ENCODE measurements around the gene KPTN.
A peak's percentile ranks its signal among the peaks of the same experiment; 100 is the strongest.

The KPTN gene

DNA sequence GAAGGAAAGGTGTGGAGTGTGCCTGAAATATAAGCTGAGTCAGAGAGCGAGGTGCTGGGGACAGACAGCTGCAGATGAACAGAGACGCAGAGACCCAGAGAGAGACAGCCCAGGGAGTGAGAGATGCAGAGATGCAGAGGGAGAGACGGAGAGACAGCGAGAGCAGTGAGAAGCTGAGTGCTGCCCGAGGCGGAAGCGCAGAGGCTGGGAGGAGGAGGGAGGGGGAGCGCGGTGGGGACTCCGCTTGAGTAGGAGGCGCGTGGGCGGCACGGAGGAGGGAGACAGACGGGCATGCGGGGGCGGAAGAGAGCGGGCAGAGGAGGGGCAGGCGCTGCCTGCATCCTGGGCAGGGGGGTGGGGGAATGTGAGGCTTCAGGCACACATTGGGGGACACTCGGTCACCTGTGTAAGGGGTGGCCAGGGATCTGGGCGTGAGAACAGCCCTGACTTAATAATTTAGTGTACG, 38.0 kb downstream of the KPTN start:
- peak overlapping the region; percentile 46 for H3K4me2 ChIP-seq (ENCODE audit: low read length)
- H3K9me3 ChIP-seq (ENCODE audit: control insufficient read depth, insufficient read depth, low read length): no peaks in the 10 kb centered on the region
- no peaks in the 10 kb centered on the region for H3K79me2 ChIP-seq (ENCODE audit: control insufficient read depth, low read length)
- H3K9me2 ChIP-seq (replicated peaks; ENCODE audit: control insufficient read depth, low read length): no peaks in the 10 kb centered on the region
- H3K4me3 ChIP-seq (ENCODE audit: low read length): peak overlapping the region; percentile 34
- peaks cover 19% of the 10 kb centered on the region for H3K27me3 ChIP-seq (ENCODE audit: control insufficient read depth, low read length)
- H3K27ac ChIP-seq (ENCODE audit: low read depth, low read length): no peak overlapping the region
- H4K20me1 ChIP-seq (ENCODE audit: control insufficient read depth, insufficient read depth, low read depth, low read length): no peaks in the 10 kb centered on the region
- H3F3A ChIP-seq (ENCODE audit: control insufficient read depth, insufficient read depth): 0 out of 2 replicates have a peak, but pooled peaks cover 4% of the 10 kb centered on the region
- H3K4me1 ChIP-seq (ENCODE audit: control insufficient read depth, low read length): peaks cover 24% of the 10 kb centered on the region
- TF ChIP-seq CTCF (IDR thresholded peaks at IDR 0.05; ENCODE audit: low read depth, low read length, poor library complexity, severe bottlenecking) (no peak), EZH2phosphoT487 (IDR thresholded peaks at IDR 0.05; ENCODE audit: borderline replicate concordance, low read length) (no peak)
- H3K36me3 ChIP-seq (ENCODE audit: control insufficient read depth, low read length): no peaks in the 10 kb centered on the region

GRCh38 chr19:47445527-47445926, 38.5 kb downstream of the KPTN start:
- no peaks in the 10 kb centered on the region for H3K9me3 ChIP-seq (ENCODE audit: control insufficient read depth, insufficient read depth, low read length)
- 0 out of 2 replicates have a peak, but pooled peaks cover 4% of the 10 kb centered on the region for H3F3A ChIP-seq (ENCODE audit: control insufficient read depth, insufficient read depth)
- no peaks in the 10 kb centered on the region for H3K79me2 ChIP-seq (ENCODE audit: control insufficient read depth, low read length)
- H3K36me3 ChIP-seq (ENCODE audit: control insufficient read depth, low read length): no peaks in the 10 kb centered on the region
- peaks cover 24% of the 10 kb centered on the region for H3K4me1 ChIP-seq (ENCODE audit: control insufficient read depth, low read length)
- TF ChIP-seq CTCF (IDR thresholded peaks at IDR 0.05; ENCODE audit: low read depth, low read length, poor library complexity, severe bottlenecking): no peak
- no peak for TF ChIP-seq EZH2phosphoT487 (IDR thresholded peaks at IDR 0.05; ENCODE audit: borderline replicate concordance, low read length)
- peaks cover 21% of the 10 kb centered on the region for H3K27me3 ChIP-seq (ENCODE audit: control insufficient read depth, low read length)
- peak overlapping the region; percentile 46 for H3K4me2 ChIP-seq (ENCODE audit: low read length)
- H3K9me2 ChIP-seq (replicated peaks; ENCODE audit: control insufficient read depth, low read length): no peaks in the 10 kb centered on the region
- no peak overlapping the region for H3K27ac ChIP-seq (ENCODE audit: low read depth, low read length)
- no peaks in the 10 kb centered on the region for H4K20me1 ChIP-seq (ENCODE audit: control insufficient read depth, insufficient read depth, low read depth, low read length)
- H3K4me3 ChIP-seq (ENCODE audit: low read length): peak overlapping the region; percentile 34

DNA sequence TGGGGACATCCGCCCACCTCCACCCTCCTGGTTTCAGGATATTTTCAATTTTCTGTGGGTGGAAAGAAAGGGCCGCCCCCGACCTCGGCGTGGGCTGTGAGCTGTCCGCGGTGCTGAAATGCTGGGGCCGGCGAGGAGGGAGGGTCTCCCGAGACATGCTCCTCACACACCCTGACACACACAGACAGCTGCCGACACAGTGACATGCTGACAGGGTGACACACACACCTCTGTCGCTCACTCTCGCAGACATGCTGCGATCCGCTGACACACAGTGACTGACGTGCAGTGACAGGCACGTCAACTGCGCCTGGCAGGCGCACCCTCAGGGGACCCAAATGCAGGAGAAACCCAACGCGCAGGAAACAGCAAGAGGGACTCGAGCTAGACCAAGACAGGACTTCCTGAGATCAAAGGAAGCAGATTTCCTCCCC, 39.6 kb downstream of the KPTN start:
- peaks cover 24% of the 10 kb centered on the region for H3K4me1 ChIP-seq (ENCODE audit: control insufficient read depth, low read length)
- H3K27me3 ChIP-seq (ENCODE audit: control insufficient read depth, low read length): peaks cover 25% of the 10 kb centered on the region
- H3K36me3 ChIP-seq (ENCODE audit: control insufficient read depth, low read length): no peaks in the 10 kb centered on the region
- TF ChIP-seq EZH2phosphoT487 (IDR thresholded peaks at IDR 0.05; ENCODE audit: borderline replicate concordance, low read length): no peak
- no peak for TF ChIP-seq CTCF (IDR thresholded peaks at IDR 0.05; ENCODE audit: low read depth, low read length, poor library complexity, severe bottlenecking)
- no peaks in the 10 kb centered on the region for H4K20me1 ChIP-seq (ENCODE audit: control insufficient read depth, insufficient read depth, low read depth, low read length)
- H3K9me2 ChIP-seq (replicated peaks; ENCODE audit: control insufficient read depth, low read length): no peaks in the 10 kb centered on the region
- no peaks in the 10 kb centered on the region for H3K9me3 ChIP-seq (ENCODE audit: control insufficient read depth, insufficient read depth, low read length)
- H3K4me3 ChIP-seq (ENCODE audit: low read length): no peak overlapping the region
- no peak overlapping the region for H3K27ac ChIP-seq (ENCODE audit: low read depth, low read length)
- H3K79me2 ChIP-seq (ENCODE audit: control insufficient read depth, low read length): no peaks in the 10 kb centered on the region
- 0 out of 2 replicates have a peak, but pooled peaks cover 4% of the 10 kb centered on the region for H3F3A ChIP-seq (ENCODE audit: control insufficient read depth, insufficient read depth)
- peak overlapping the region; percentile 18; the same call in 1 of the 2 replicates for H3K4me2 ChIP-seq (ENCODE audit: low read length)

Measured in DOHH2 (cell line).